ENCODE data around the gene TNNT2.

TNNT2 gene

GRCh38 chr1:201404722-201405483, 27.4 kb upstream of the TNNT2 start:
- TF ChIP-seq, protein P1, sequence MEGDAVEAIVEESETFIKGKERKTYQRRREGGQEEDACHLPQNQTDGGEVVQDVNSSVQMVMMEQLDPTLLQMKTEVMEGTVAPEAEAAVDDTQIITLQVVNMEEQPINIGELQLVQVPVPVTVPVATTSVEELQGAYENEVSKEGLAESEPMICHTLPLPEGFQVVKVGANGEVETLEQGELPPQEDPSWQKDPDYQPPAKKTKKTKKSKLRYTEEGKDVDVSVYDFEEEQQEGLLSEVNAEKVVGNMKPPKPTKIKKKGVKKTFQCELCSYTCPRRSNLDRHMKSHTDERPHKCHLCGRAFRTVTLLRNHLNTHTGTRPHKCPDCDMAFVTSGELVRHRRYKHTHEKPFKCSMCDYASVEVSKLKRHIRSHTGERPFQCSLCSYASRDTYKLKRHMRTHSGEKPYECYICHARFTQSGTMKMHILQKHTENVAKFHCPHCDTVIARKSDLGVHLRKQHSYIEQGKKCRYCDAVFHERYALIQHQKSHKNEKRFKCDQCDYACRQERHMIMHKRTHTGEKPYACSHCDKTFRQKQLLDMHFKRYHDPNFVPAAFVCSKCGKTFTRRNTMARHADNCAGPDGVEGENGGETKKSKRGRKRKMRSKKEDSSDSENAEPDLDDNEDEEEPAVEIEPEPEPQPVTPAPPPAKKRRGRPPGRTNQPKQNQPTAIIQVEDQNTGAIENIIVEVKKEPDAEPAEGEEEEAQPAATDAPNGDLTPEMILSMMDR (IDR thresholded peaks at IDR 0.05; ENCODE audit: low read depth, low read length), result no peak
- H3K4me3 ChIP-seq (replicated peaks in 1 of 2; ENCODE audit: low read depth in 2 of 2, low read length in 2 of 2), result no peak overlapping the region
- DNase-seq (ENCODE audit: low read depth in 2 of 2), result no peak

DNA sequence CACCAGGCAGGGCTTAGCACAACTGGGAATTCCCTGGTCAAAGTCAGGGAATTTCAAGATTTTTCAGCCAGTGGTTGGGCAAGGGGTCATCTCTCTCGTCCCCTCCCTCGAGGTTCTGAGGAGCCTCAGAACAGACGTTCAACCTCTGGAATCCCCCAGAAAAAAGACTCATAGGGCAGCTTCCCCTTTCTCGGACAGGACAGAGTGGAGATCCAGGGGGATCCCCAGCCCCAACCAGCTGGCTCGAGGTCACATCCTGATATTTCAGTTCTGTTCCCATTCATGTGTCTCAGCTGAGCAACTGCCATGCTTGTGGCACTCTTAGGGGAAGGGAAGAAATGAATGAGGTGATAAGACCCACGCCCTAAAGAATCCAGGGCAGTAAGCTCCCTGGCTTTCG, 26.6 kb upstream of the TNNT2 start:
- no peak for DNase-seq (ENCODE audit: low read depth in 2 of 2)
- TF ChIP-seq, protein P1 (IDR thresholded peaks at IDR 0.05; ENCODE audit: low read depth, low read length), result no peak
- H3K4me3 ChIP-seq (replicated peaks in 1 of 2; ENCODE audit: low read depth in 2 of 2, low read length in 2 of 2), result no peak overlapping the region

GRCh38 chr1:201403359-201403758, 25.9 kb upstream of the TNNT2 start:
- no peak for DNase-seq (ENCODE audit: low read depth in 2 of 2)
- TF ChIP-seq, protein P1 (IDR thresholded peaks at IDR 0.05; ENCODE audit: low read depth, low read length), result no peak
- H3K4me3 ChIP-seq (replicated peaks in 1 of 2; ENCODE audit: low read depth in 2 of 2, low read length in 2 of 2), result no peak overlapping the region

DNA sequence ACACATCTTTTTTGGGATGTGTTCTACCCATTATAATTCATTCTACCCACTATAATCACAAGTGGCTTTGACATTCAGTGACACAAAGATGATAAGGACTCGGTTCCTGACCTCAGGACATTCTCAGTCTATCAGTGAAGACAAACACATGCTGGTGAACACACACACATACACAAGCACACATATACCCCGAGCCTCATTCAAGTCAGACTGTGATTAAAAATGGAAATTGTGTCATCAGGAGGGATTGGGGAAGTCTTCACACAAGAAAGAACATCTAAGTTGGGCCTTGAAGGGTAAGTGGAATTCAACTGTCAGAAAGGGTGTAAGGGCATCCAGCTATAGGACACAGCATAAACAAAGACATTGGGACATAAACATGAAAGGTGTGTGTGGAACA, 24.2 kb upstream of the TNNT2 start:
- no peak for DNase-seq (ENCODE audit: low read depth in 2 of 2)
- TF ChIP-seq, protein P1 (IDR thresholded peaks at IDR 0.05; ENCODE audit: low read depth, low read length), result no peak
- H3K4me3 ChIP-seq (replicated peaks in 1 of 2; ENCODE audit: low read depth in 2 of 2, low read length in 2 of 2), result no peak overlapping the region

DNA sequence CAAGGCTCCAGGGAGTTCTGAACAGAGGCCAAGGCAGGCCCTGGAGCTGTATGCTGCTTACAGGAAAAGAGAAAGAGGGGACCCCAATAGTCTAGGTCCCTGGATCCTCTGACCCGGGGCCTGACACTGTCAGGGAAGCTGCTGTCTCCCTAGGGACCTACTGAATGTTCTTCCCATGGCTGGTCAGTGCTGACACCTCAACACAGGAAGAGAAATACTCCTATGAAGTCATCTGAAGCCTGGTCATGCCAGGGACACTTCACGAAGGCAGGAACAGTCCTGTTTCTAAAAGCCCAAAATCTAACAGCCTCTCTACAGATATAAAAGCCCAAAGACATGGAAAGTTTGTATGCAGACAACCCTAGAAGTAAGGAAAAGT, 23.4 kb upstream of the TNNT2 start:
- DNase-seq (ENCODE audit: low read depth in 2 of 2), result no peak
- TF ChIP-seq, protein P1 (IDR thresholded peaks at IDR 0.05; ENCODE audit: low read depth, low read length), result no peak
- H3K4me3 ChIP-seq (replicated peaks in 1 of 2; ENCODE audit: low read depth in 2 of 2, low read length in 2 of 2), result no peak overlapping the region

DNA sequence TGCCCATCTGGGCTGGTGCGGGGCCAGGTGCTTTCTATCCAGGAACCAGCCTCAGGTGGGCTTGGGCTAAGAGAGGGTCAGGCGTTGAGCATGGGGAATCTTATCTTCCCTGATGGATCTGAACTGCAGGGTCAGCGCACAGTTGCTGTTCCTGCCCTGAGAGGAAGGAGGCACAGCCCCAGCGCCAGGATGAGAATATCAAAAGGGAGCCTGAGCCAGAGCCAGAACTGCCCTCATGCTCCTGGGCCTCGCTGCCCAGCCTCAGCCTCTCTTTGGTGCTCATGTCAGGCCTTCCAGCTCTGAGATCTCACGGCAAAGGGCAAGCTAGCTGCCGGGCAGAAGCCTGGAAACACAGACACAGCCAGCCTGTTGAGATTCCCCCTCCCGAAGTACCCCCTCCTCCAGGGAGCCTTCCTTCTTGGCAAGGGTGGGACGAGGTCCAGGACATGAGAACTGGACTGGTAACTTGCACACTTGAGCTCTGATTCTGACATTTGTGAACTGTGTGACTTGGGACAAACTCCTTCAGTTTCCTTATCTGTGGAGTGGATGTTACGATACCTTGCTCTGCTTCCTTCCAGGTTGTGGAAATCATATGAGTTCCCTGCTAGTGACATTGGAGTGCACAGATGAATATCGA, 22.9 kb upstream of the TNNT2 start:
- TF ChIP-seq, protein P1 (IDR thresholded peaks at IDR 0.05; ENCODE audit: low read depth, low read length), result no peak
- H3K4me3 ChIP-seq (replicated peaks in 1 of 2; ENCODE audit: low read depth in 2 of 2, low read length in 2 of 2), result no peak overlapping the region
- no peak for DNase-seq (ENCODE audit: low read depth in 2 of 2)
